PFSK-1 (cell line): Measurements from ENCODE around the gene PLEKHA5.

Experiments
- FOXP2 ChIP-seq: optimal IDR thresholded peaks from 2 replicates; pipeline ENCODE3; 2011; ENCODE audit warnings: borderline replicate concordance, control low read depth, inconsistent platforms; ENCODE audit not compliant: insufficient read depth; ENCODE audit errors: extremely low read length, extremely low read depth
- POLR2AphosphoS5 ChIP-seq: IDR thresholded peaks from 2 replicates; pipeline ENCODE4 v1.6.1; 2012; ENCODE audit warnings: low read depth, mild to moderate bottlenecking, control low read depth, low read length, moderate library complexity
- SIN3A ChIP-seq: IDR thresholded peaks from 2 replicates; pipeline ENCODE4 v1.6.1; 2012; ENCODE audit warnings: mild to moderate bottlenecking, low read length, moderate library complexity, borderline replicate concordance; ENCODE audit not compliant: insufficient read depth
- TAF1 ChIP-seq: IDR thresholded peaks from 2 replicates; pipeline ENCODE4 v1.6.1; 2012; ENCODE audit warnings: low read length, control low read depth, borderline replicate concordance; ENCODE audit not compliant: insufficient read depth
- TF ChIP-seq, protein P1 (sequence below), 2 experiments: IDR thresholded peaks; 2 replicates each; pipeline versions ENCODE4 v1.6.1 to v1.8.0; 2011 to 2012; ENCODE audit warnings: low read depth in 2 of 2, low read length in 2 of 2, control low read depth in 1 of 2, inconsistent platforms in 1 of 2, mild to moderate bottlenecking in 1 of 2, moderate library complexity in 1 of 2; ENCODE audit not compliant: insufficient read depth in 1 of 2

PLEKHA5 gene

DNA sequence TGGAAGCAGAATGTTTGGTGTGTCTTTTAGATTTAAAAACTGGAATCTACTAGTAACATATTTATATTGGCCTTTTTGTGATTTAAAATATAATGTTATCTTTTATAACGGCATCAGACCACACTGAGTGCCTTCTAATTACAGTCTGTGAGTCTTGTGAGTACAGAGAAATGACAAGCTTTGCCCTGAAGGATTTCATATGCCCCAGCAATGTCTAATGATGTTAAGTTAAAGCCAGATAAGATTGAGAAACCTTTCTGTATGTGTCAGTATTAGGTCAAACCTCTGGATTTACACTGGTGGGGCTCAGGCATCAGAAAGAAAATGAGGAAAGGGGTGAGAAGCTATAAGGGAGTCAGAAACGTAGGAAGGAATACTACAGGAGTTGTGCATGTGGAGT lies 25.2 kb downstream of the PLEKHA5 start:
- TF ChIP-seq FOXP2 (no peak), TAF1 (no peak), SIN3A (no peak), POLR2AphosphoS5 (no peak)
- TF ChIP-seq, protein P1, sequence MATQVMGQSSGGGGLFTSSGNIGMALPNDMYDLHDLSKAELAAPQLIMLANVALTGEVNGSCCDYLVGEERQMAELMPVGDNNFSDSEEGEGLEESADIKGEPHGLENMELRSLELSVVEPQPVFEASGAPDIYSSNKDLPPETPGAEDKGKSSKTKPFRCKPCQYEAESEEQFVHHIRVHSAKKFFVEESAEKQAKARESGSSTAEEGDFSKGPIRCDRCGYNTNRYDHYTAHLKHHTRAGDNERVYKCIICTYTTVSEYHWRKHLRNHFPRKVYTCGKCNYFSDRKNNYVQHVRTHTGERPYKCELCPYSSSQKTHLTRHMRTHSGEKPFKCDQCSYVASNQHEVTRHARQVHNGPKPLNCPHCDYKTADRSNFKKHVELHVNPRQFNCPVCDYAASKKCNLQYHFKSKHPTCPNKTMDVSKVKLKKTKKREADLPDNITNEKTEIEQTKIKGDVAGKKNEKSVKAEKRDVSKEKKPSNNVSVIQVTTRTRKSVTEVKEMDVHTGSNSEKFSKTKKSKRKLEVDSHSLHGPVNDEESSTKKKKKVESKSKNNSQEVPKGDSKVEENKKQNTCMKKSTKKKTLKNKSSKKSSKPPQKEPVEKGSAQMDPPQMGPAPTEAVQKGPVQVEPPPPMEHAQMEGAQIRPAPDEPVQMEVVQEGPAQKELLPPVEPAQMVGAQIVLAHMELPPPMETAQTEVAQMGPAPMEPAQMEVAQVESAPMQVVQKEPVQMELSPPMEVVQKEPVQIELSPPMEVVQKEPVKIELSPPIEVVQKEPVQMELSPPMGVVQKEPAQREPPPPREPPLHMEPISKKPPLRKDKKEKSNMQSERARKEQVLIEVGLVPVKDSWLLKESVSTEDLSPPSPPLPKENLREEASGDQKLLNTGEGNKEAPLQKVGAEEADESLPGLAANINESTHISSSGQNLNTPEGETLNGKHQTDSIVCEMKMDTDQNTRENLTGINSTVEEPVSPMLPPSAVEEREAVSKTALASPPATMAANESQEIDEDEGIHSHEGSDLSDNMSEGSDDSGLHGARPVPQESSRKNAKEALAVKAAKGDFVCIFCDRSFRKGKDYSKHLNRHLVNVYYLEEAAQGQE (IDR thresholded peaks at IDR 0.05; ENCODE audit: insufficient read depth in 1 of 2, low read depth in 2 of 2, low read length in 2 of 2) = no peak

DNA sequence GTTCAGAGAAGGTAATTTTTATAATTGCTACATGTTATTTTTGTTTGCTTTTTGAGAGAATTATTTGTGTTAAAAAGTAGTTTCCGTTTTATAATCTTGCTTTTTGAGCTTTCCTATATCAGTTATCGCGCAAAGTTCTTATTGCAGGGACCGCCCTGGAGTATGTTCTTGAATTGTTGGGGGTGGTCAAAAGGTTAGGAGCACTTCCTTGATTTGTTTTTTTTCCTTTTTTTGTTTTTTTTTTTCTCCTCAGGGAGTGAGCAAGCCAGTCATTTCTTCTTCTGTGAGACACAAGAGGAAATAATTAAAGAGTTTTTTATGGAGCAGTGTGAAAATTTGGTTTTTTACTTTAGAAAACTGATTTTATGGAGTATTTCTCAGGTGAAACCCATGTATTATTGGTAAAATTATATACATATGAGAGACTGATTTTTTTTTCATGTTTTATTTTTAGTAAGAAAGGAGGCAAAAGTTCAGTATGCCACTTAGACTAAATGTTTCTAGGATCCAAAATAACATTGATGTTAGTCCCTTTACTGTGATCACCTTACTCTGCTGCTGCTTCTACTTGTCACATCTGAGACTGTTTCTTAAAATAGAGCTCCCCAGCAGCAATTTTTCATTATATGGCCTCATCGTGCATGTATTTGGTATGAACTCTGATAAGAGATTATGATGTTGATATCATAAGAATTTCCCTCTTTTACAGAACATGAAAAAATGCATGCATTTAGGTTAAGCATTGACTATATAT lies 26.6 kb downstream of the PLEKHA5 start:
- TF ChIP-seq TAF1 (no peak), FOXP2 (no peak), SIN3A (no peak), POLR2AphosphoS5 (no peak)
- TF ChIP-seq, protein P1 (IDR thresholded peaks at IDR 0.05; ENCODE audit: insufficient read depth in 1 of 2, low read depth in 2 of 2, low read length in 2 of 2) = no peak

GRCh38 chr12:19158923-19159322 lies 29.4 kb downstream of the PLEKHA5 start:
- no peak for TF ChIP-seq TAF1
- no peak for TF ChIP-seq SIN3A
- TF ChIP-seq, protein P1 (IDR thresholded peaks at IDR 0.05; ENCODE audit: insufficient read depth in 1 of 2, low read depth in 2 of 2, low read length in 2 of 2) = no peak
- no peak for TF ChIP-seq FOXP2
- TF ChIP-seq POLR2AphosphoS5 = no peak

DNA sequence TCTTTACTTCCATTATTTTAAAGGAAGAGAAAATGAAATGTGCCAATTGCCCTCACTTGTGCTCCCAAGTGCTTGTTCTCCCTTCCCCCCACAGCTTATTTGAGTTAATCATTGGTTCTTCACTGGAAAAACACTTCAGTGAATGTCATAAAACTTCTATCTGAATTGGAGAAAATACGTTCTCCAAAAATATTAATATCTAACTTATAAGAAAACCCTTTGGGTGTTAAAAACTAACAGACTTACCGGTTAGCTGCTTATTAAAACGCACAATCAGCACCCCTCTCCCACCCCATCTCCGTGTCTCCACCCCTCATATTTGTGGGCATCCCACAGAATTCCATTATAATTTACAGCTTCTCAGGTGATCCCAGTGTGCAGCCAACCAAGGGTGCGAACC lies 31.7 kb downstream of the PLEKHA5 start:
- TF ChIP-seq SIN3A (no peak), POLR2AphosphoS5 (no peak), TAF1 (no peak), FOXP2 (no peak)
- TF ChIP-seq, protein P1 (IDR thresholded peaks at IDR 0.05; ENCODE audit: insufficient read depth in 1 of 2, low read depth in 2 of 2, low read length in 2 of 2) = no peak

DNA sequence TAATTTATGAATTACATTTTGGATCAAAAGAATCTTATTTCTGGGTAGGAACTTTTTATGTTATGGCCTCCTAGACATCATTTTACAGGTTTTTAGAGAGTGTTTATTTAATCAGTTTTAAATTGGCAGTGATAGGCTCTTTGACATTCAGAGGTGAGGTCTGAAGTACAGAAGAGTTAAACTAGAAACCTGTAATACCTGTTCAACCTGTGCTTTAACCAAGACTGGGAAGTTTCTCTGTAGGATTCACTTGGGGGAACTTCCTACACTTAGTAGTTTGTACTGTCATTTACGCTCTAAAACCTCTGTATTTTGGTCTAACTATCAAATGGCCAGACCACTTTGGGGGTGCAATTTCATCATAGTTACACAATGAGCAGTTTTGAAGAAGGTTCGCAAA lies 35.9 kb downstream of the PLEKHA5 start:
- TF ChIP-seq SIN3A = no peak
- TF ChIP-seq TAF1 = no peak
- no peak for TF ChIP-seq POLR2AphosphoS5
- TF ChIP-seq FOXP2 = no peak
